Colonic mucosa (tissue), 4 donors: ENCODE data around the gene DNAL4. TPM values are rescaled to one million over a fixed set of nuclear protein-coding genes. Genes with fewer than 3 reads are reported as not detected.

Experiments used
- DNase-seq: peaks from one replicate; pipeline ENCODE4 v3.0.0-alpha.2; 2020
- H3K27ac ChIP-seq: fragments of 200-600 bp; one replicate; pipeline ENCODE4 v1.8.0; 2021
- H3K27me3 ChIP-seq: fragments of 200-600 bp; one replicate; pipeline ENCODE4 v1.8.0; 2021
- H3K36me3 ChIP-seq: fragments of 200-600 bp; one replicate; pipeline ENCODE4 v1.8.0; 2021
- H3K4me1 ChIP-seq: fragments of 200-600 bp; one replicate; pipeline ENCODE4 v1.8.0; 2021; ENCODE audit warnings: mild to moderate bottlenecking
- H3K4me3 ChIP-seq: fragments of 200-600 bp; one replicate; pipeline ENCODE4 v1.8.0; 2021
- H3K9ac ChIP-seq, 2 donors: one replicate each; pipeline ENCODE4 v1.7.0; 2013; ENCODE audit warnings: control low read depth in 2 of 2, low read depth in 2 of 2, low read length in 2 of 2
- H3K9me3 ChIP-seq: fragments of 200-600 bp; one replicate; pipeline ENCODE4 v1.8.0; 2021
- intact Hi-C: fragments of 100-400 bp; cut with DNase I; formaldehyde crosslinking; loops from one replicate; pipeline ENCODE4 v1.14.1; 2022
- total RNA-seq, 2 donors: library from RNA; stranded (reverse); fragmentation: NEBNext Ultra II Directional in 1 of 2; extraction: Animal tissue kit (Norgen Biotek cat#: 25700) in 1 of 2; gene quantifications; one replicate each; pipeline ENCODE4 v1.2.1, GENCODE V29; 2021
- TF ChIP-seq, protein P1 (sequence below): fragments of 200-600 bp; IDR thresholded peaks from one replicate; pipeline ENCODE4 v1.8.0; 2022; ENCODE audit warnings: antibody characterized with exemption, mild to moderate bottlenecking
- donor health status: healthy.
- donor health status: DM: no; HTN: no; CAD: no.
- donor health status: DM: no; HTN: no; CAD: no.

DNAL4 gene
- total RNA-seq, 2 donors from 2014 or later, result 15.8 to 17.8 TPM

DNA sequence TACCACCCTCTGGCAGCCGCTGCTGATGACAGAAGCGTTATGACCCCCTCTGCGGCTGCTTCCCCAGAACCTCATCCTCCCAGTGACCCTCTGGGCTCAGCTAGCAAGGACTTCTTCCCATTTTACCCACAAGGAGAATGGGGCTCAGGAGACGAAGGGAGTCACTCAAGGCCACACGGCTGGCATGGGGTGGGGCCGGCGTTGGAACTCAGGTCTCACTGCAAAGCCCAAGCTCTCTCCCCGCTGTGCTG, 21.4 kb downstream of the DNAL4 start:
- no peak overlapping the region for H3K27ac ChIP-seq
- H3K36me3 ChIP-seq, result no peaks in the 10 kb centered on the region
- no peak overlapping the region for H3K4me3 ChIP-seq
- no peaks in the 10 kb centered on the region for H3K4me1 ChIP-seq
- H3K9ac ChIP-seq, result no peak overlapping the region
- no peak for DNase-seq
- H3K9me3 ChIP-seq, result no peaks in the 10 kb centered on the region
- no peaks in the 10 kb centered on the region for H3K27me3 ChIP-seq
- TF ChIP-seq, protein P1, sequence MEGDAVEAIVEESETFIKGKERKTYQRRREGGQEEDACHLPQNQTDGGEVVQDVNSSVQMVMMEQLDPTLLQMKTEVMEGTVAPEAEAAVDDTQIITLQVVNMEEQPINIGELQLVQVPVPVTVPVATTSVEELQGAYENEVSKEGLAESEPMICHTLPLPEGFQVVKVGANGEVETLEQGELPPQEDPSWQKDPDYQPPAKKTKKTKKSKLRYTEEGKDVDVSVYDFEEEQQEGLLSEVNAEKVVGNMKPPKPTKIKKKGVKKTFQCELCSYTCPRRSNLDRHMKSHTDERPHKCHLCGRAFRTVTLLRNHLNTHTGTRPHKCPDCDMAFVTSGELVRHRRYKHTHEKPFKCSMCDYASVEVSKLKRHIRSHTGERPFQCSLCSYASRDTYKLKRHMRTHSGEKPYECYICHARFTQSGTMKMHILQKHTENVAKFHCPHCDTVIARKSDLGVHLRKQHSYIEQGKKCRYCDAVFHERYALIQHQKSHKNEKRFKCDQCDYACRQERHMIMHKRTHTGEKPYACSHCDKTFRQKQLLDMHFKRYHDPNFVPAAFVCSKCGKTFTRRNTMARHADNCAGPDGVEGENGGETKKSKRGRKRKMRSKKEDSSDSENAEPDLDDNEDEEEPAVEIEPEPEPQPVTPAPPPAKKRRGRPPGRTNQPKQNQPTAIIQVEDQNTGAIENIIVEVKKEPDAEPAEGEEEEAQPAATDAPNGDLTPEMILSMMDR, result no peak
- intact Hi-C loops, result loop anchor here (10.0 kb wide), 1 partner anchor 72 kb away; the partner anchor contains the start of gene NPTXR

DNA sequence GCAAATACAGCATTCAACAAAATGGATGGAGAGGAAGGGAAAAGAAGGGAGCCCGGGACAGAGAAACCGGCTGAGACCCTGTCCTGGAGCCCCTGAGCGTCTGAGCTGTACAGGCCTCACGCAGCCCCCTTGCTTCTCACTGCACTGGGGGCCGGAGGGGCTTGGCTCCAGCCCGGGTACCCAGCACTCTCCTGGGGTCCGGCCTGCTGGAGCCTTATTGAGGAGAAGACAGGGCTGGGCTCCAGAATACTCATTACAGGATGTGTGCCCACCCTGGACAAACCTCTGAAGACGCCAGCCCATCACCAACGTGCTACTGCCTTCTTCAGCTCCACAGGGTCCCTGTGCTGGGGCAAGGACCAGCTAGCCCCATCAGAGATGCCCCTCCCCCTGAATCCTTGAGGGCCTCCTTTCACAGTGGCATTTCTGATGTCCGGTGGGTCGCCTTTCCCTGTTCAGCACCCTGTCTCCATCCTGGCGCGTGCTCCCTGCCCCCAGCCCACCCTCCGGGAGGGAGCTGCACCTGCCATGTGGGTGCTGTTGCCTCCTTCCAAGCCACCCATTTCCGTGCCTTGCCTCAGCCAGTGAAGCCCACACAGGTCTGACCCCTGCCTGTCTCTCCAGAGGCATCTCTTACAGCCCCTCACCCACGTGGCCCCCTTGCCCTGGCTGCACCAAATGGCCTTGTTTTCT, 23.5 kb downstream of the DNAL4 start:
- no peak overlapping the region for H3K4me3 ChIP-seq
- DNase-seq, result no peak
- intact Hi-C loops, result loop anchor here (10.0 kb wide), 1 partner anchor 74 kb away; the partner anchor contains the start of gene NPTXR
- H3K36me3 ChIP-seq, result no peaks in the 10 kb centered on the region
- H3K4me1 ChIP-seq, result no peaks in the 10 kb centered on the region
- no peak overlapping the region for H3K27ac ChIP-seq
- H3K9ac ChIP-seq, result no peak overlapping the region
- TF ChIP-seq, protein P1, result no peak
- no peaks in the 10 kb centered on the region for H3K9me3 ChIP-seq
- H3K27me3 ChIP-seq, result no peaks in the 10 kb centered on the region

DNA sequence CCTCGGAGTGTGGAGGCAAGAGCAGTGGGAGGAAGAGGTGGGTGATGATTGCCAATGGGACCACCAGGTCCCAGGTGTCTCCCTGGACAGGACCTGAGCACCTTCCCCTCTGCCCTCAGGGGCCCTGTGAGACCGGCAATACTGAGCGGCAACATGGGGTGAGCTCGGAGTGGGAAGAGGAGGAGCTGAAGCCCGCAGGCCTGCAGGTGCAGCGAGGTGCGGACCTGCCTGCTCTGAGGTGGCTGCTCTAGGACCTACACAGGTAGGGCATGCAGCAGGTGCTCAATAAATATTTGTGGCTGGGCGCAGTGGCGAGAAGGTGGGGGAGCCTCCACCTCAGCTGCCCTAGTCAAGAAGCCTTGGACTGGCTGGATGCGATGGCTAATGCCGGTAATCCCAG, 25.9 kb downstream of the DNAL4 start:
- no peak for DNase-seq
- intact Hi-C loops, result loop anchor here (5.0 to 10.0 kb wide), 2 partner anchors 94 to 347 kb away; no protein-coding TSS in a partner anchor
- Histone ChIP-seq H3K36me3 (no peaks in the 10 kb centered on the region), H3K9ac (no peak overlapping the region), H3K4me3 (no peak overlapping the region), H3K4me1 (no peaks in the 10 kb centered on the region), H3K27me3 (no peaks in the 10 kb centered on the region), H3K27ac (no peak overlapping the region), H3K9me3 (no peaks in the 10 kb centered on the region)
- TF ChIP-seq, protein P1, result no peak

DNA sequence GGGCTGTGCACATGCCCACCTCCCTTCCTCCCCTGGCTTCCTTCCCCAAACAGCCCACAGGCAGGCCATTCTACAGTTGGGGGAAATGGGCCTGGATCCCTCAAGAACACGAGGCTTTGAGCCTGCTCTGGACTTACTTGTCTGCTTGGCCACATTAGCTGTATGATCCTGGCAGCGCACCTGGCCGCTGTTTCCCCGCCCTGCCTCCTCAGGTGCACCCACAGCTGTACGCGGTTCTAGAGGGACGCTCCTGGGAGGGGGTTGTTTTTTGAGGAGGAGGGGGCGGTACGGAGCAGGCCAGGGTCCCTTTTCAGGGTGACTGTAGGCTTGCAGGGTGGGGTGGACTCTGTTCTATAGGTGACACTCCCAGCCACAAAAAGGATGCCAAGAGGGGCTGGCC, 26.6 kb downstream of the DNAL4 start:
- H3K27ac ChIP-seq, result no peak overlapping the region
- TF ChIP-seq, protein P1, result no peak
- H3K27me3 ChIP-seq, result no peaks in the 10 kb centered on the region
- H3K4me3 ChIP-seq, result no peak overlapping the region
- H3K36me3 ChIP-seq, result no peaks in the 10 kb centered on the region
- H3K9ac ChIP-seq, result no peak overlapping the region
- no peaks in the 10 kb centered on the region for H3K4me1 ChIP-seq
- intact Hi-C loops, result loop anchor here (2.0 to 10.0 kb wide), 3 partner anchors 35 to 347 kb away; no protein-coding TSS in a partner anchor
- no peaks in the 10 kb centered on the region for H3K9me3 ChIP-seq
- DNase-seq, result no peak

DNA sequence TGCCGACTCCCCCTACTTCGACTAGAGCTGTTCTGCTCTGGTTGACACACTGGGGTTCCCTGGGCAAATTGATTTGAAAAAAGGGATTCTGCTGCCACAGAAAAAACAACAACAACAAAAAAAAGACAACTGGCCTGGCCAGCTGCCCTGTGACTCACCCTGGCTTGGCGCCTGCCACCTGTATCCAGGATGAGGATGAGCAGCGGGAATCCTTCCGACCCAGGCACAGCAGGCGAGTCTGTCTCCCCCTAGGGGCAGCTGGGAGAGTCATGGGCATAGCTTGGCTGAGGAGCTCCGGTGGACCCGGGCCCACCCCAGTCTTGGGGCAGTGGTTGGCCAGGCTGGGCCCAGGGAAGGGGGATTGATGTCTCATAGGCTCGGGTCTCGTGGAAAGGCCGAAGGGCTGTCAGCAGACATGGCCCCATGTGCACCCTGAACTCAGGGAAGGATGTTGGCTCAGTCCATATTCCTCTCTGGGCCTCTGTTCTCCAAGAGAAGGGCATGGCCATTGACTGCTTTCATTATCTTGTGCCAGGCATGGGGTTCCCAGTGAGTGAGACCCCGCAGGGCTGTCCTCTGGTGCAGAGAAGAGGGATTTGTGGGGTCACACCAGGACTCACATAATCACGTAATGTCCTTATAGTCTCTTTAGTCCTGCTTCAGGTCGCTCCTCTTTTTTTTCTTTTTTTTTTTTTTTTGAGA, 27.7 kb downstream of the DNAL4 start:
- DNase-seq, result peak; percentile 77
- H3K36me3 ChIP-seq, result no peaks in the 10 kb centered on the region
- no peaks in the 10 kb centered on the region for H3K4me1 ChIP-seq
- no peak overlapping the region for H3K9ac ChIP-seq
- intact Hi-C loops, result loop anchor here (2.0 to 10.0 kb wide), 3 partner anchors 33 to 349 kb away; no protein-coding TSS in a partner anchor
- TF ChIP-seq, protein P1, result peak; percentile 77
- no peak overlapping the region for H3K27ac ChIP-seq
- H3K9me3 ChIP-seq, result no peaks in the 10 kb centered on the region
- no peak overlapping the region for H3K4me3 ChIP-seq
- no peaks in the 10 kb centered on the region for H3K27me3 ChIP-seq
